Astrocyte of the spinal cord (primary cell): ENCODE measurements around the gene TLL2.
"Not testable (repeated sequence)": the region's sequence is repeated elsewhere in the genome, so short reads cannot be mapped to it uniquely, and the experiment has no call there.

Source experiments
- DNase-seq: peaks from one replicate; pipeline ENCODE4 v3.0.0; 2011; ENCODE audit warnings: low read depth, low spot score
- H3K4me3 ChIP-seq: 2 replicates; pipeline ENCODE4 v1.5.1; 2011; ENCODE audit warnings: low read depth, mild to moderate bottlenecking, low read length, moderate library complexity
- CTCF ChIP-seq: IDR thresholded peaks from 2 replicates; pipeline ENCODE4 v1.5.1; 2012; ENCODE audit warnings: low read depth, mild to moderate bottlenecking, low read length, inconsistent platforms
- in situ Hi-C: cut with HindIII; loops from 2 replicates; pipeline ENCODE4 v1.10.0; 2017; ENCODE audit warnings: low sequenced_read_pairs

TLL2 gene

GRCh38 chr10:96513698-96514561 lies at the start of gene TLL2:
TLL2 (minus strand) TSS chr10:96513926; CDS start chr10:96513685, 241 bp downstream.
- peak; percentile 93 for DNase-seq
- peak; percentile 64 for TF ChIP-seq CTCF
- H3K4me3 ChIP-seq: peak within 1 kb of the TSS; percentile 47
- in situ Hi-C loops: no loop called here

GRCh38 chr10:96560966-96561887 lies 47.5 kb upstream of the TLL2 start:
- no peak overlapping the region for H3K4me3 ChIP-seq
- in situ Hi-C loops: no loop called here
- no peak for DNase-seq
- no peak for TF ChIP-seq CTCF

GRCh38 chr10:96560489-96560888 lies 46.8 kb upstream of the TLL2 start:
- in situ Hi-C loops: no loop called here
- no peak for DNase-seq
- H3K4me3 ChIP-seq: no peak overlapping the region
- TF ChIP-seq CTCF: no peak

- H3K4me3 ChIP-seq: no peak overlapping the region
- peak; percentile 9 for DNase-seq
- in situ Hi-C loops: no loop called here
- peak; percentile 54 for TF ChIP-seq CTCF
Measured at GRCh38 chr10:96556003-96556402, 42.3 kb upstream of the TLL2 start.

GRCh38 chr10:96555330-96555729 lies 41.6 kb upstream of the TLL2 start:
- in situ Hi-C loops: no loop called here
- H3K4me3 ChIP-seq: no peak overlapping the region
- no peak for DNase-seq
- no peak for TF ChIP-seq CTCF

GRCh38 chr10:96548589-96548988 lies 34.9 kb upstream of the TLL2 start:
- in situ Hi-C loops: no loop called here
- no peak overlapping the region for H3K4me3 ChIP-seq
- no peak for TF ChIP-seq CTCF
- no peak for DNase-seq

- H3K4me3 ChIP-seq, in situ Hi-C loops: not testable (repeated sequence)
Measured at GRCh38 chr10:96545558-96545957, 31.8 kb upstream of the TLL2 start.

More at GRCh38 chr10:96545558-96545957, 31.8 kb upstream of the TLL2 start:
- DNase-seq: not testable (repeated sequence)
